Brain microvascular endothelial cell (primary cell): ENCODE measurements around the gene PKP3.
"Not testable (repeated sequence)": the region's sequence is repeated elsewhere in the genome, so short reads cannot be mapped to it uniquely, and the experiment has no call there.

Experiments
- DNase-seq: peaks from one replicate; pipeline ENCODE4 v3.0.0-alpha.2; 2020
- H3K27ac ChIP-seq: fragments of 250-450 bp; sonication (Bioruptor Pico); 2 replicates; pipeline ENCODE4 v1.5.1; 2020; ENCODE audit warnings: mild to moderate bottlenecking, moderate library complexity
- H3K27me3 ChIP-seq: fragments of 250-450 bp; sonication (Bioruptor Pico); replicated peaks from 2 replicates; pipeline ENCODE4 v1.5.1; 2020; ENCODE audit warnings: mild to moderate bottlenecking
- H3K36me3 ChIP-seq: fragments of 250-450 bp; sonication (Bioruptor Pico); replicated peaks from 2 replicates; pipeline ENCODE4 v1.5.1; 2020; ENCODE audit warnings: mild to moderate bottlenecking
- H3K4me3 ChIP-seq: 2 replicates; pipeline ENCODE4 v1.5.1; 2011; ENCODE audit warnings: low read depth, mild to moderate bottlenecking, control low read depth, low read length, moderate library complexity
- in situ Hi-C: cut with HindIII; loops from 2 replicates; pipeline ENCODE4 v1.10.0; 2017; ENCODE audit warnings: low sequenced_read_pairs, low pct_ligation_motif_present
- TF ChIP-seq, protein P1 (sequence below): IDR thresholded peaks from 2 replicates; pipeline ENCODE4 v1.5.1; 2011; ENCODE audit warnings: low read depth, mild to moderate bottlenecking, moderate library complexity, low read length, control low read depth, inconsistent platforms; ENCODE audit errors: missing control alignments

The PKP3 gene

DNA sequence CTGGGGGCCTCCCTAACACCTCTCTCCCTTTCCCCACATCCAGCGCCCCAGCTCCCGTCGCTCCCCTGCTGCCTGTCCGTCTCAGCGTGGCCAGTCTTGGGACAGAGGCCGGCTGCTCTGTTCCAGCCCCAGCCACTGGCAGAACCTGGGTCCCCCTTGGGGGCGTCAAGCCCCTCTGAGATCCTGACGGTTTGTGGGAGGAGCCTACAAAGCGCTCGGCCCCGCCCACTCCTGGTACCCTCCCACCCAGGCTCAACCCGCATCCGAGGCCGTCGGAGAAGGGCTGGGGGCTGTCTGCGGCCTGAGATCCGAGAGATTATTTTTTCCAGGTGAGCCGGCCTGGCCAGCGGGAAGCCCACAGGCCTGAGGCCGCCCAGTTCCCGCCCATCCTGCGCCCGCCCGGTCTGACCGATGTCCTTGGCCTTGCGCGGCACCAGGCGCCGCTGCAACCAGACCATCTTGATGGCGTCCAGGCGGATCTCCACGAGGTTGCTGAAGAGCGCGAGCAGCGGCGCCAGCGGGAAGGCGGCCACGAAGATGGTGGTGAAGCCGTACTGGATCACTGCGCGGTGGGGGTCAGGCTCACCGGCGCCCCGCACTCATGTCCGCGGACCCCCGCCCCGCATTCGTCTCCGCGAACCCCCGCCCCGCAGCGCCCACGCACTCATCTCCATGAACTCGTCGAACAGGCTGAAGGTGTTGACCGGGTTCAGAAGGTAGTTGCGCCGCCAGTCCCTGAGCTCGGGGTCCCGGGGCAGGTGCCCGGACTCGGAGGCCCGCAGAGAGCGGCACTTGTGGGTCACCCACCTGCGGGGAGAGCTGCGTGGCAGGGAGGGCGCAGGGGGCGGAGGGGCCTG, 26.3 kb downstream of the PKP3 start:
- DNase-seq: no peak
- Histone ChIP-seq H3K27me3 (peaks cover 2% of the 10 kb centered on the region), H3K36me3 (no peaks in the 10 kb centered on the region), H3K4me3 (no peak overlapping the region), H3K27ac (no peak overlapping the region)
- in situ Hi-C loops: no loop called here
- TF ChIP-seq, protein P1, sequence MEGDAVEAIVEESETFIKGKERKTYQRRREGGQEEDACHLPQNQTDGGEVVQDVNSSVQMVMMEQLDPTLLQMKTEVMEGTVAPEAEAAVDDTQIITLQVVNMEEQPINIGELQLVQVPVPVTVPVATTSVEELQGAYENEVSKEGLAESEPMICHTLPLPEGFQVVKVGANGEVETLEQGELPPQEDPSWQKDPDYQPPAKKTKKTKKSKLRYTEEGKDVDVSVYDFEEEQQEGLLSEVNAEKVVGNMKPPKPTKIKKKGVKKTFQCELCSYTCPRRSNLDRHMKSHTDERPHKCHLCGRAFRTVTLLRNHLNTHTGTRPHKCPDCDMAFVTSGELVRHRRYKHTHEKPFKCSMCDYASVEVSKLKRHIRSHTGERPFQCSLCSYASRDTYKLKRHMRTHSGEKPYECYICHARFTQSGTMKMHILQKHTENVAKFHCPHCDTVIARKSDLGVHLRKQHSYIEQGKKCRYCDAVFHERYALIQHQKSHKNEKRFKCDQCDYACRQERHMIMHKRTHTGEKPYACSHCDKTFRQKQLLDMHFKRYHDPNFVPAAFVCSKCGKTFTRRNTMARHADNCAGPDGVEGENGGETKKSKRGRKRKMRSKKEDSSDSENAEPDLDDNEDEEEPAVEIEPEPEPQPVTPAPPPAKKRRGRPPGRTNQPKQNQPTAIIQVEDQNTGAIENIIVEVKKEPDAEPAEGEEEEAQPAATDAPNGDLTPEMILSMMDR: no peak

DNA sequence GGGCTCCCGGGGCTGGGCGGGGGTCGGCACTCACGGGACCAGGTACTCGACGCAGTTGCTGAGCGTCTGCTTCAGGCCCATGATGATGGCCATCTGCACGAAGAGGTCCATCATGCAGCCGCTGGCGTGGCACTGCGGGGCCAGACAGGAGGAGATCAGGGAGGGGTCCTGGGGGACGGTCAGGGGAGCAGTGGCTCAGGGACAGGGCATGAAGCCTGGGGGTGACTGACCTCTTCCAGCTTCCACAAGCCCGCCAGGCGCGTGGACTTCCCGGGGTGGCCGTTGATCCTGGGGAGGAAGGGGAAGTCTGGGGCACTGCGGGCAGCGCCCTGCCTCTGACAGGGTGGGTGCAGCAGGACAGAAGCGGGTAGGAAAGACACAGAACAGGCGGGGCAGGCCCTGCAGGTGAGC, 26.9 kb downstream of the PKP3 start:
- in situ Hi-C loops: no loop called here
- no peak for DNase-seq
- Histone ChIP-seq H3K36me3 (no peaks in the 10 kb centered on the region), H3K27ac (no peak overlapping the region), H3K27me3 (peaks cover 2% of the 10 kb centered on the region), H3K4me3 (no peak overlapping the region)
- TF ChIP-seq, protein P1: no peak

DNA sequence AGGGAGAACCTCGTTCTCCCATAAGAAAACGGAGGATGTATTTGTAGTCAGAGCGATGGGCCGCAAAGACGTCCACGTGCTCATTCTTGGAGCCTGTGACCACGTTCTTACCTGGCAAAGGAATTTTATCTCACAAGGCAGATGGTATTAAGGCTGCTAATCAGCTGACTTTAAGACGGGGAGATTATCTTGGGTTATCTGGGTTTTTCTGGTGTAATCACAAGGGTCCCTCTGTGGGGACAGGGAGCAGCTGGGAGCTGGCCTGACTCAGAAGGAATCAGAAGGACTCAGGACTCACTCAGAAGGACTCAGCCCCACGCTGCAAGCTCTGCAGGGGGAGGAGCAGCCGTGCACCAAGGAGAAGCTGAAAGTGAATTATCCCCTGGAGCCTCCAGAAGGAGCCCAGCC, 28.2 kb downstream of the PKP3 start:
- H3K36me3 ChIP-seq: no peaks in the 10 kb centered on the region
- TF ChIP-seq, protein P1: no peak

DNA sequence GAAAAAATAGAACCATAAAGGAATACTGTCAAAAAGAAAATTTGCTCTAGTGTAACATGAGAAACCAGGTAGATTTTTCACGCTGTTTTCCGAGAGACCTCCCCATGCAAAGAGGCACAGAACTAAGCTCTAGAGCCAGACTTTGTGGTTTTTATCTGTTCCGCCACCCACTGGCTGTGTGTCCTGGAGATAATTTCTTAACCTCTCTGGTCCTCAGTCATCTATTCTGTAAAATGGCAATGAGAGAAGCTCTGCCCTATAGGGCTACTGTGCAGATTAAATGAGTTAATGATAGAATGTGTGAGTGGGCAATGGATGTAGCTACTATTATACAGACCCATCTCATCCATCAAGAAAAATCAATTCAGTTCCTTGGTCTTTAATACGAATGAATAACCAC, 30.2 kb downstream of the PKP3 start:
- TF ChIP-seq, protein P1: no peak
- no peak for DNase-seq
- Histone ChIP-seq H3K27ac (no peak overlapping the region), H3K36me3 (no peaks in the 10 kb centered on the region), H3K27me3 (peaks cover 2% of the 10 kb centered on the region), H3K4me3 (no peak overlapping the region)
- in situ Hi-C loops: no loop called here

More for the DNA sequence above, 28.2 kb downstream of the PKP3 start:
- Histone ChIP-seq H3K4me3 (no peak overlapping the region), H3K27ac (no peak overlapping the region), H3K27me3 (peaks cover 2% of the 10 kb centered on the region)
- DNase-seq: no peak
- in situ Hi-C loops: no loop called here

DNA sequence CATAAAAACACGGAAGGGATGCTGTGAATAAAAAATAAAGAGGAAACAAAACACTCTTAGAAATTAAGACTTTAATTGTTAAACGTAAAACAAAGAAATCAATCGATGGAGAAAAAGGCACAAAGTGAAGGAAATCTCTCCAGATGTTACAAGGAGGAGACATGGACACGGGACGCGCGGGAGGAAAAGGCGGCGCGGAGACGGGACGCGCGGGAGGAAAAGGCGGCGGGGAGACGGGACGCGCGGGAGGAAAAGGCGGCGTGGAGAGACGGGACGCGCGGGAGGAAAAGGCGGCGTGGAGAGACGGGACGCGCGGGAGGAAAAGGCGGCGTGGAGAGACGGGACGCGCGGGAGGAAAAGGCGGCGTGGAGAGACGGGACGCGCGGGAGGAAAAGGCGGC, 30.8 kb downstream of the PKP3 start:
- in situ Hi-C loops, H3K36me3 ChIP-seq, H3K27me3 ChIP-seq, H3K27ac ChIP-seq, H3K4me3 ChIP-seq, DNase-seq: not testable (repeated sequence)

DNA sequence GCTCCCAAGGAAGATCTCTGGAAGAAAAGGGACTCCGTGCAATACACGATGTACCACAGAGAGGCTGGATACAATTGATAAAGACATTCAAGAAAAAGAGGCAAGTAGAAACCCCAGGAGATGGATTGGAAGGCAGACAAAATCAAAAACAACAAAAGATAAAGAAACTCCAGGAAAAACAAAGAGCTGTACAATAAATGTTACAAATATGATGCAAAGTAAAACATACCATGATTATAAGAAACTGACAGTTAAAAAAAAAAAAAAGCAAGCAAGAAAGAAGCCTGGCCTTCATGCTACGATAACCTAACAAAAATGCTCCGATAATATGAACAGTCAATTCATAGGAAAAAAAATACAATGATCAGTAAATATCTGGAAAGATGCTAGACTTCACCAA, 31.3 kb downstream of the PKP3 start:
- in situ Hi-C loops: no loop called here

More for the DNA sequence above, 31.3 kb downstream of the PKP3 start:
- H3K36me3 ChIP-seq: no peaks in the 10 kb centered on the region
- DNase-seq: no peak
- H3K27me3 ChIP-seq: peaks cover 2% of the 10 kb centered on the region
- H3K4me3 ChIP-seq: no peak overlapping the region
- TF ChIP-seq, protein P1: no peak
- H3K27ac ChIP-seq: no peak overlapping the region
